ENCODE data around the gene LZTR1.

The LZTR1 gene

DNA sequence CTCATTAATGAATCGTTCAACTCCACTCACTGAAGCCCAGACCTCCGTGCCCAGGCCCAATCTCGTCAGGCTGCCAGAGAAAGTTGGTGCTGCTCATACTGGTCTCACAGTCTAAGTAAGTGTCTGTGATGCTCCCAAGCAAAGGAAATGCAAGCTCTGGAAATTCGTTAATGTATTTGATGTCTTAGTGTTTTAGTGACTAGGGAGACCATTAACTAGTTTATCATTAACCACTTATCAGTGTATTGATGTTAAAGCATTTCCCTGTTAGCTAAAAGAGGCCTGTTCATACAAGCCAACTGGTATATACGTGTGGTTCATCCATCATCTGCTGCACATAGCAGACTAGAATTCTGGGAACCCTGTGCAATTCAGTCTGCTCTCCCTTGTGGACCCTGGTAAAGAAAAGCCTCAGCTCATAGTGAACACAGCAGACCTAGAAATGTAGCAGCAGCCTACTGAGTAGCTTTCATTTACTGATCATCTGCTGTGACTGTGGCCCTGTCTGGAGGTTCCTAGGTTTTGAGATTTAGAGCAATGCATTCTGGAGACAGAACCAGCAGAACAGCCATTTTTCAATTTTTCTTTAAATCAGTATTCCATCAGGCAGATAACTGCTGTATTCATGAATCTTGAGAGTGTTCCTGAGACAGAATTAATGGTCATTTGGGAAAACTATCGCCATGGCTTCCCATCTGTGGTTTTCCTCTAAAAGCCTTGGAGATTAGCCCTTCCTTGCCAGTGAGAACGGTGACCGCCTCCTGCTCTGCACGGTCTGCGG is 30.8 kb upstream of the LZTR1 start:
- DNase-seq, result no peak

DNA sequence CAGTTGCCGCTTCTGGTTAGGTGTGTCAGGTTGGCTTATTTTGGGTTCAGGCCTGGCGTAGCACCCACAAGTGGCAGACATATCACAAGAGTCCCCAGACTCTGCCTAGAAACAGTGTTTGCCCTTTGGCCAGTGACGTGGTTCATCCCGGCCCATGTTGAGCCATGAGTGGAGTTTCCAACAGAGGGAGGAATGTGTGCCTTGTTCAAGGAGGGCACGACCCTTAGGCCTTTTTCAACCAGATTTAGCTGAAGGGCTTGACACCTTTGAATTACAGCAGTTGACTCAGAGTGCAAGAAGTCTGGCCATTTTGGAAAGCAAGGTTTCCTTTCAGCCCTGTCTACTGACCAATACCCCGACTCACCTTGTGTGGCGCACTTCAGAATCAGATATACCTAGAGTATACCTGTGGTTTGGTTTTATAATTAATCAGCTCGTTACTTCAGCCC is 30.1 kb upstream of the LZTR1 start:
- DNase-seq, result no peak

DNA sequence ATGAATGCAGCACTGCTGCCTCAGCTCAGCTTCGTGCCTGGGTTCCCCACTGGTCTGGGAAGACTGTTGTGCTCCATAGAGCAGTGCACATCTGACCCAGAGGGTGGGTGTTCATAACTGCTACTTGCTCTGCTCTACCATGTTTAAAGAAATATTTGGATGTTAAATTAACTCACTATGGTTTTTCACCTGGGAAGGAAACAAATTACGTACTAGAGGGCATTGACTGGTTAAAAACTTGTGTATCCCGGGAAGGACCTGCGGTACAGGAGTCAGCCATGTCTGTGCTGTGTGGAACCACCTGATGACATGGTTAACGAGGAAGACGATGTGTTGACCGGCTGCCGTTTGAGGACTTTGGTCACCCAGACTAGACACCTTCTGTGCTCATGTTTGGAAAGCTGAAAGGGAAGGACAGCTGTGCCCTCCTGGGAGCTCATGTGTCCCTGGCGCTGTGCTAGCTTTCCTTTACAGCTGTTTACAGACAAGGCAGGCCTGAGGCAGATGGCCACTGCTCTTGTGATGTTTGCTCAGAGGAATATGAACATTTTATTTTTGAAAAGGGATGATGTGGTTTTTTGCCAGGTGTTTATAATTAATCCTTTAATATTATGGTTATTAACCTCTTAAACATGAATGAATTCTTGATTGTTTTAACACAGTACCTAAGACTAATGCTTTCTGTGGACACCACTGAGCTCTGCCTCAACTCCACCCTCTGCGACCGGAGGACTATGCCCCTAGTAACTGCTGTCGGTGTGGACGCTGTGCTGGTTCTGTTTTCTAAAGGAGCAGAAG is 29.4 kb upstream of the LZTR1 start:
- DNase-seq, result no peak

DNA sequence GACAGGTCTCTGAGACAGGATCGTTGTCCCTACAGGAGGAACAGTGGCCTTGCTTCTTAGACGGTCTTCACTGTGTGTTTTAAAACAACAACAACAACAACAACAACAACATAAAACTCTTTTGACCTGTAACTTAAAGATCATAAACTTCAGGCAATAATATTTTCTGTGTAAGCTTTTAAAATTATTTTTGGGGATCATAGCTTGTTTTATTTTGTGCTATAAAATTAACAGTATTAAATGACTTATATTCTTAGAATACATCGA is 28.8 kb upstream of the LZTR1 start:
- no peak for DNase-seq

DNA sequence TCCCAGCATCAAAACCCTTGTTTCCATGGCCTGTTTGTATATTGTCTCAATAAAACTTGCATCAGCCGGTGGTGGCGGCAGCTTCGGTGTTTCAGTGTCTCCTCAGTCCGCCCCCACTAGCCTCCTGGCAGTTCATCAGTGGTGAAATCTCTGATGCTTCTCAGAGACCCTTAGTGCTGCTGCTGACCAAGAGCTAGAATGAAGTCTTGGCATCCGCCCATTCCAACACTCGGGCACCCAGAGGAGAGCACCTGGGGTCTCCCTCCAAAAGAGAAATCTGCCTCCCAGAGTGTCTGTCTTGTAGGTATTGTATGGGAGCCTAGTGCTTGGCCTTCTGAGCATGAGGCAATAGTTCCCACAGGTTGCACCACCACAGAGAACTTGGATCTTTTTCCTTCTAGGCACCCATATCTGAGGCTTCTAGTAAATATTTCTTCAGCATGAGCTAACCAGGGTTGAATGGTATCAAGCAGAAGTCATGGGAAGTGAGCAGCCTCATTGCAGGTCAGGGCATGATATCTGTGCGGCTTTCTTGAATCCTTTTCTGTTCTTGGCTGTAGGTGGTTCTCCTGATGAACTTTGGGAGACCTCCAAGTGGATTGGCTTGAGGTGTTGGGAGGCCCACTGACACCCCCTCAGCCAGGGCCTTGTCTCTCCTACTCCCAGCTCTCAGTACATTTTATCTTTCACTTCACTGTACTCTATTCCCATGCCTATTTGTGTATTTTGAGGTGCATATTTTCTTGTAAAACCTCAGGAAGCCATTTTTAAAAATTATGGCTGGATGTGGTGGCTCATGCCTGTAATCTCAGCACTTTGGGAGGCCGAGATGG is 28.2 kb upstream of the LZTR1 start:
- no peak for DNase-seq

DNA sequence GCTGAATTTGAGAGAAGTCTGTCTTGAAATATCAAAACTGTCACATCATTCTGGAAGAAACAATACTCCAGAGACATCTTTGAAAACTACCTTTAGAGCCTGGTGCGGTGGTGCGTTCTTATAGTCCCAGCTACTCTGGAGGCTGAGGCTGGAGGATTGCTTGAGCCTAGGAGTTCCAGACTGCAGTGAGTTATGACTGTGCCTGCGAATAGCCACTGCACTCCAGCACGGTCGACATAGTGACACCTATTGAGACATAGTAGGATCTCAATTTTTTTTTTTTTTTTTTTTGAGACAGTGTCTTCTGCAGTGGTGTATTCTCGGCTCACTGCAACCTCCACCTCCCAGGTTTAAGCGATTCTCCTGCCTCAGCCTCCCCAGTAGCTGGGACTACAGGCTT is 26.5 kb upstream of the LZTR1 start:
- no peak for DNase-seq

DNA sequence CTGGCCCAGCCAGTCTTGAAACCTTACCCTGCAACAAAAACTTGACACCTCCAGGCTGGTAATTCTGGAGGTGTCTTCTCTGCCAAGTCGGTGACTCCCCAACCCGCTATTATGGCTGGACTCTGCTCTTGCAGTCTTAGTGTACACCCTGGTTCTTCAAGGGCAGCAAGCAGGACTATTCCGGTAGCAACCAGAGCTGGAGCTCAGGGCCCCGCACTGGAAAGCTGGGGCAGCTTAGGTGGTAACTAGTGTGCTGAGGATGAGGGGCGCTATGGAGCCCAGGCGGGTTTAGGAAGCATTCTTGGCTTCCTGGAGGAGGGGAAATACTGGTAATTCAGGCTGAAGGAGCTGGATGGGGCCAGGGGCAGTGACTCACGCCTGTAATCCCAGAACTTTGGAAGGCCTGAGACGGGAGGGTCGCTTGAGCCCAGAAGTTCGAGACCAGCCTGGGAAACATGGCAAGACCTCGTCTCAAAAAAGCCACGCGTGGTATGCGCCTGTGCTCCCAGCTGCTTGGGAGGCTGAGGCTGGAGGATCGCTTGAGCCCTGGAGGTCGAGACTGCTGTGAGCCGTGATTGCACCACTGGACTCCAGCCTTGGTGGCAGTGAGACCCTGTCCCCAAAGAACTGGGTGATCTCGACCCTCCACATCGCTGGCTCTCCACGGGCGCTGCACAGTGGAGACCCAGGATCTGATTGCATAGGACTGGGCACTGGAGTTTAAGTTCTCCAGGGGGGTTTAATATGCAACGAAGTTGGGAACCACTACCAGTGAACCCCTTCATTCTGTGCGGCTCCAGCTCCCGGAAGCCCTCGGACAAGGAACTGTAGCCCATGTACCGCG is 25.6 kb upstream of the LZTR1 start:
- DNase-seq, result no peak

DNA sequence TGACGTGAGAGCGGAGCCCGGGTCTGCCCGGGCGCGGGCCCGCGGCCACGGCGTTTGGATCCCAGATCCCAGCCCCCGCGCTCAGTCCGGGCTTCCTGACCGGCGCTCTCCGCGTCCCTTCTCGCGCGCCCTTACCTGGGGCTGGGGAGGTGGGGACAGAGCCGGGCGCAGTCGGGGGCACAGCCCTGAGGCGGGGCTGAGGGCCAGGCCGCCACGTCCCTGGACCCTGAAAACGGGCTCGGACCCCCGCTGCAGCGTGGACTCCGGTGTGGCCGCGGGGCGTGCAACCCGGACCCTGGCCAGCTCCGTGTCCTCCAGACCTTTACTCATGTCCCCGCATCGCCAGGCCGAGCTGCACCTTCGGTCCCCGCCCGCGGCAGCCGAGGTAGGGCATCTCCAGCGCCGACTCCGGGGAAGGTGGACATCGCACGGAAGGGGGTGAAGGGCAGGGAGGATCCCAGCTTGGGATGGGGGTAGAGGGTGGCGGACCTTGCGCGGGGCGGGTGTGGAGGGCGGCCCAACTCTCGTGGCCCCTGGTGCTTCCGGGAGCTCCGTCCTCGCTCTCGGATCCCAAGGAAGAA is 24.9 kb upstream of the LZTR1 start:
- no peak for DNase-seq

DNA sequence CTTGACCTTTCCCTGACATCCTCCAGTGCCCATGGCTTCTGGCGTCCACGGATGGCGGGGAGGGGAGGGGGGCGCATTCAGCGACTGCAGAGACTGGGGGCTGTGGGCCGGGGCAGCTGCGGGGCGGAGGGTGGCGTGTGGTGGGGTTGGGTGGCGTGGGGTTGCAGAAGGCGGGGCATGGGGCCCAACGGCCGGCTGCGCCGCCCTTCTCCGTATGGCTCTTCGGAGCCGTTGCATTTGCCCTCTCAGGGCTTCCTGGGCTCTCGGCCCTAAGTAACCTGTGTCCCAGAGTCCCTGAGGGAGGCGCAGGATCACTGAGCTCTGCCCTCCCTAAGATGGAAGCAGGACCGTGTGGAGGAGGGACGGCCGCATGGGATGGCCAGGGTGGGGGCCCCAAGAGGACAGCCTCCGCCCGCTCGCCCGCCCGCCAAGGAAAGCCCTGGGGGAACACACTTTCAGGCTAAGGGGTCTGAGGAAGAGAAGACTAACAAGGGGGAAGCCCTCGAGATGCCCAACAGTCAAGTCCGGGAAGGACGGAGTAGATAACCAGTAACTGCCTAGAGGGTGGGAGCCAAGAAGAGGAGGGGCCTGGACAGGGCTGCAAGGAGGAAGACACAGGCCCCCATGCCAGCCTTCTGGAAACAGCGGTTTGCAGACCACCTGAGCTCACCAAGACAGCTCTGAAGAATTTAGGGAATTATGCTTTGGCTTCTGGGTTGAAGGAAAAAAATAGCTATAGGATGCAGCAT is 24.2 kb upstream of the LZTR1 start:
- no peak for DNase-seq

DNA sequence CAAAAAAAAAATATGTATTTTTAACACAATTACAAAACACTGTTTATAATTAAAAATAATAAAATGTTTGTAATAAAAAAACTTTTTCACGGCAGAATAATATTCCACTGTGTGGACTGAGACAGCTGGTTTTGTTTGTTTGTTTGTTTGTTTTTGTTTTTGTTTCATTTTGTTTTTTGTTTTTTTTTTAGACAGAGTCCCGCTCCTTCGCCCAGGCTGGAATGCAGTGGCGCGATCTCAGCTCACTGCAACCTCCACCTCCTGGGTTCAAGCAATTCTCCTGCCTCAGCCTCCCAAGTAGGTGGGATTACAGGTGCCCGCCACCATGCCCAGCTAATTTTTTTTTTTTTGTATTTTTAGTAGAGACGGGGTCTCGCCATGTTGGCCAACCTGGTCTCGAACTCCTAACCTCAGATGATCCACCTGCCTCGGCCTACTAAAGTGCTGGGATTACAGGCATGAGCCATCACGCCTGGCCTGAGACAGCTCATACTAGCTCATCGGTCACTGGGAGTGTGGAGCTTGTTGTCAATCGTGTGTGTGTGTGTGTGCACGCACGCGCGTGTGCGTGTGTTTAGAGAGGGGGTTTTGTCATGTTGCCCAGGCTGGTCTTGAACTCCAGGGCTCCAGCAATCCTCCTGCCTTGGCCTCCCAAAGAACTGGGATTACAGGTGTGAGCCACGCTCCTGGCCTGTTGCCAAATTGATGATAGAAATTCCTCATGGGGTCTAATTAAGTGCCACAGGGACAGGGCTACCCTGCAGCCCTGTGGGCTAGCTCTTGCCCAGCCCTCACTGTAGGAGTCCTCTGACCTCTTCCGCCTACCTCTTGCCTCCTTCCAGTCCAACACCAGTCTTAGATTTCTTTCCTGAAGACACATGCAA is 22.3 kb upstream of the LZTR1 start:
- DNase-seq, result no peak

DNA sequence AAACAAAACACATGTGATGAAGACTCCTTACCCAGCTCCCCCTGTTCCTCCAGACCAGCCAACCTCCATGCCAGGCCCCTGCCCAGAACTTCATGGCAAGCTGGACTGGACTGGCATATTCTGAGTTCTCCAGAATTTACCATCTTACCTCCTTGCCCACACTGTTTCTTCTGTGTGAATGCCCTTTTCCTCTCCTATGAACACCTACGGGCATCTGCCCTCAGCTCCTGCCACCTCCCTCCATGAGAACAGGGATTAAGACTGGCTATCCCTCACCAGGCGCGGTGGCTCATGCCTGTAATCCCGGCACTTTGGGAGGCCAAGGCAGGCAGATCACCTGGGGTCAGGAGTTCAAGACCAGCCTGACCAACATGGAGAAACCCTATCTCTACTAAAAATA is 21.5 kb upstream of the LZTR1 start:
- DNase-seq, result no peak

DNA sequence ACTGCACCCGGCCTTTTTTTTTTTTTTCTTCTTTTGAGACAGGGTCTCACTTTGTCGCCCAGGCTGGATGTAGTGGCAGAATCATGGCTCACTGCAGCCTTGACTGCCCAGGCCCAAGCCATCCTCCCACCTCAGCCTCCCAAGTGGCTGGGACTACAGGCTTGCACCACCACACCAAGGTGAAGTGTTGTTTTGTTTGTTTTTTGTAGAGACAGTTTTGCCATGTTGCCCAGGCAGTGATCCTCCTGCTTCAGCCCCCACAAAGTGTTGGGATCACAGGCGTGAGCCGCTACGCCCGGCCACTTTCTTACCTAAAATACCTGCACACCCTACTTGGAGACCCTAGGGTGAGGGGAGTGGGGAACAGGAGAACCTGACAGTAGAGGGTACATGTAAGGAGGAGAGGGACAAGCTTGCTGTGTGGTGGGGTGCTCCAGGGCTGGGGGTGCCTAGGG is 19.6 kb upstream of the LZTR1 start:
- no peak for DNase-seq

DNA sequence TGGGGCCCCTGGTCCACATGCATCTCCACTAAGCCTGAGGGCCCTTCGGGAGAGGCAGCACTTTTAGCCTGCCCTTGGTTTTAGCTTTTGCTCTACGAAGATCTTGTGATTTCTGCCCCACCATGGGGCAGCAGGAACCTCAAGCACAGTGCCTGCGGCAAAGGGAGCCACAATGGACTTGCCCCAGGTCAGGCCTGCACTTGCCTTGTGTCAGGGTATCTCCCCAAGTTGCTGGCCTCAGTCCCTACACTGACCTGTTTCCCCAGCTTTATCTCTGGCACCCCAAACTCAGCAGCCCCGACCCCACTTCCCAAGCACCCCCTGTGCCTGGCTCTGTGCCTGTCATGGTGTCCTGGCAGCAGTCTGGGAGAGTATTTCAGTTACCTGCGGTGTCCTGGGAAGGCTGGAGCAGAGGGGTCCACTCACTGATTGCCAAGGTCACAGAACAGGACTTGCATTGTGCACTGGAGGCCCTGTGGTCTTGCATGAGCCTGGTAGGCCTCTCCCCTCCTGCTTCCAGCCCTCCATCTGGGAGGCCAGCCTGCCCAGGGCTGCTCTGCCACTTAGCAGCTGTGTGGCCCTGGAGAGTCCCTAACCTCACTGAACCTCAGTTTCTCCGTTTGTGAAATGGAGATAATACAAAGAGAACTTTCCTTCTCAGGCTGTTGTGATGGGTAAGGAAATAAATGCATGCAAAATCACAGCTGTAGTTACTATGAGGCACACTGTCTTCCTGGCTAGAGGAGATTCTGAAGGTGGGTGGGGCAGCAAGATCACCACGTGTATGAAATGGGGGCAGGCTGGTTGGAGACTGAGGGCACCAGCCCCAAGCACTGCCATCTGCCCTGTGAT is 18.7 kb upstream of the LZTR1 start:
- DNase-seq, result no peak

DNA sequence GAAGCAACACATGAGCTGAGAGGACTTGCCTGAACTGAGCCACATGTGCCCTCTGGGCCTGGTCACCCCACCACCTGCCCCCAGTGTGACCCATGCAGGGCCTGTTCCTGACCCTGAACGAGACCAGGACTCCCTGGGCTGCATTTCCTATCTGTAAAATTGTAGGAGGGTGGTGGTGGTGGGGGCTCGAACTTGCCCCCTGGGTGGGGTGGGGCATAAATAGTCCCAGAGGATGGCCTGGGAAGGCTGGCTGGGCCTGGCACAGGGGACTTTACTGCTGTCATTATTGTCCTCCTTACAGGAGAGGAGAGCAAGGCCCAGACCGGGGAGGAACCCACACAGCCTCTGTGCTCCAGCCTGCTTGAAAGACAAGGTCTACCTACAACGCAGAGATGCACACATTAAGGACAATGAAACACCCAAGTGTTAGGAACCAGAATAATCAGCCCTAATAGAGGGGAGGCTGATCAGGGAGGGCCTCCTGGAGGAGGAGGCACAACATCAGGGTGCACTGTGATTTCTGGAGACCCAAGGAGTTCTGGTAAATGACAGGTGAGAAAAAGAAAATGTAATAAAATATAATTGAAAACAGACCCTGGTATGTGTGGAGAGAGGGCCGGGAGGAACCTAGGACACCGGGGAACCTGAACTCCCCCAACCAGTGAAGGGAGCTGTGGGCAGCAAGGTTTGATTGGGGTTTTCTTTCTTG is 17.9 kb upstream of the LZTR1 start:
- no peak for DNase-seq

DNA sequence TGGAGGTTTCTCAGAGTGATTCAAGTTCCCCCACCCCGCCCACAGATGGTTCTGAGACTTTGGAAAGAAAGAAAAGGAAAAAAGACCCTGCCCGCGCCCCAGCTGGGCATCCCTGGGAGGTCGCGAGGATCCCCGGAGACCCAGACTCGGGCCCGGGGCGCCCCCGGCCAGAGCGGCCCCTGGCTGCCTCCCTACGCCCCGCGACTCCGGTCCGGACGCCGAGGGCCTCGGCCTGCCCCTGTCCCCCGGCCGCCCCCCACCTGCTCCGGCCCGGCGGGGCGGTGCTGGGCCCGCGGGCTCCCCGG is 17.3 kb upstream of the LZTR1 start:
- DNase-seq, result no peak

DNA sequence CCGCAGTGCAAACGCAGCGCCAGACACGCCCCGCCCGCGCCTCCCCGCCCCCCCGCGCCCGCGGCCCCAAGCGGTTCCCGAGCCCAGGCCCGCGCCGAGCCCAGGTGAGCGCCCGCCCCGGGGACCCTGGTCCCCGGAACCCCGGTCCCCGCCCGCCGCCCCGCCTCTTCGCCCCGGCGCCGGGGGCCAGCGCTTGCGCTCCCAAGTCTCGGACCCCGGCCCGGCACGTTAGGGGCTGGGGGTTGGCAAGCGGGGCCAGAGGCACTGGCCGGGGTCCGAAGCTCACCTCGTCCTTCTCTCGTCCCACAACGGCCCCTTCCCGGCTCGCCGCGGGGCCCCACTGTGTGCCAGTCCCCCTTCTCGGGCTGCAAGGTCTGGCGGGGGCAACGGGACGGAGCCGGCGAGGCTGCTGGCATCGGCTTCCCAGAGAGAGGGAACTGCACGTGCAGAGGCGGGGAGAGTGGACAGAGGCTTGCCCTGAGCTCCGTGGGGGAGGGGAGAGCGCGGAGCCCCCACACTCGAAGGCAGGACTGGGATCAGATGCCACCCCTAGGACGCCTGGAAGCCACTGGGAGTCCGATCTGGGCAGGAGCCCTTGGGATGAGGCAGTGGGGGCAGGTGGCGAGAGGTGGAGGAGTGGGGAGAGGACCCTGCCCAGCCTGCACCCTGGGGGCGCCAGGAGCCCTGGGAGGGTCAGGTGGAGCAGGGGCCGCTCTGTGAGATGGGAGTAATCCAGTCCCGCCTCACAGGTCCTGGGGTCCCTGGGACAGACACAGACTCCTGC is 16.8 kb upstream of the LZTR1 start:
- DNase-seq, result no peak

DNA sequence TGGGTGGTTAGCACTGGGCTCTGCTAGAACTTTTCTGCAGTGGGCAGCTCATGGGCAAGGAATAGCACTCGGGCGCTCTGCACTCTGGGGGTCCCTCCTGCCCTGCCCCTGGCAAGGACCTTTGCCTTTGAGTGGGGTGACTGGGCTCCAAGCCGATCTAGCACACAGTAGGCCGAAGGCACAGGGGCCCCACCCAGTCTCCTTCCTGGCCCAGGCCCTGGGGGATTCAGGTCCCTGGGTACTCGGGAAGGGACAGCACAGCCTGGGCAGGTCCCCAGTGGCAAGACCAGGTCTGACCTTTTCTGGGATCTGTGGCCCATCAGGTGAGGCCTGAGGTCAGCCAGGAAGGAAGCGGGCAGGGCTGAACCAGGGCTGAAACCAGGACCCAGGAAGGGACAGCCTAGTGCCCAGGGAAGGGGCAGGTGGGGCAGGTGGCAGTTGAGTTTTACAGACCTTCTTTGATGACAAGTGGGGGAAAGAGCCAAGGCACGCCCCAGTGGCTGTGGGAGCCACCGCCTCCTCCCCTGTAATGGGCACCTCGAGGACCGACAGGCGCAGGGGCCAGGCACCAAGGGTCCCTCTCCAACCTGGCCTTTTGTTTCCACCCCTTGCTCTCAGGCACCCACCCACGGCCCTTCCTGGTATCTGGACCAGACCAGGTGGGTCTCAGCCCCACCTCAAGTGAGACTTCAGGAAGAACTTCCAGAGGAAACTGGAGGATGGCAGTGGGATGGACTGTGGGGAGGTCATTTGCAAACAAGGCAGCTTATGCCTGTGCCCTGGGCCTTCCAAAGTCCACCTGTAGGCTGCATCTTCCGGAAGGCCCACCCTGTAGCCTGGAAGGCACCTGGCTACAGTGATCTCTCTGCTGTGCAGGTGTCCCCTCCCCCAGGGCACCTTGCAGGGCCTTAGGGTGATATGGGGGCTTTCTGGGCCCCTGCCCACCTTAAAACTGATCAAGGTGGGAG is 15.9 kb upstream of the LZTR1 start:
- DNase-seq, result no peak
